ENCODE measurements around the gene GSDME.
A peak's percentile ranks its signal among the peaks of the same experiment; 100 is the strongest.

The GSDME gene

DNA sequence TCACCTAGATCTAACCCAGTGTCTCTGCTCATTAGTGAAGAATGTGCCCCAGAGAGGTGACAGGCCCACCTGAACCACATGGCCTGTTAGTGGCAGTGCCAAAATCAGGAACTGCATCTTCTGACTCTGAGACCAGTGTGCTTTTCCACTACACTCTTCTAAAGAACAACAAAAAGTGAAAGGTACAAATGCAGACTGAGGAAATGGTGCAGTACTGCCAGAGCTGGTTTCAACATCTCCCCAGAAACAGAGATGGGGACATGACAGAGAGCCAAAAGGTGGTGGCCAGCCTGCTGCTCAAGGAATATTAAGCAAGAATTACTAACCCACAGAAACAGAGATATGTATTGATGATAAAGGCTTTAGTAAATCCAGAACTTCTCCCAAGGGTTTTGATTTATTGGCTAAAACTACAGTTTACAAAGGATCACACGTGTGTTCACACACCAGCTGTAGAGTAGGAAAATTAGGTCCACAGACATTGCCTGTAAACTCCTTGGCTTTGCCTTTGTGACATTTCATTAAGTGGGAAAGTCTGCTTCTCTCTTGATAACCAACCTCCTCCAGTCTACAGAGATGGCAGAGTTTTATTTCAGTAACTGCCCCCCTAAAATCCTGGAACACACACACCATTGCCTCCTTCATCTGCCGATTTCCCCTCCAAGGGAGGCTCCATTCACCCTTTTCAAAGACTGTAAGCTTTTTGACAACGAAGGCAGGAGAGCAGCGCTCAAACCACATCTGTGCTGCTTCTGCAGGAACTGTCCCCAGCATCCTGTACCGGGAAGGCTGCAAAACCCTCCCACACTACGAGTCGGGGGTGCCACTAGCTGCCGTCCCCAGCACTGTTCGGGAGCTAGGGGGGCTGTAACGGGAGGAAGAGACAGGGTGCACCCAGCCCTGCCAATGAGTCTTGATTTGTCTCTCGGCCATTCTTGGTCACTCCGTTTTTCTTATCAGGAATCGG lies 29.8 kb downstream of the GSDME start:
- TF ChIP-seq, protein P1, sequence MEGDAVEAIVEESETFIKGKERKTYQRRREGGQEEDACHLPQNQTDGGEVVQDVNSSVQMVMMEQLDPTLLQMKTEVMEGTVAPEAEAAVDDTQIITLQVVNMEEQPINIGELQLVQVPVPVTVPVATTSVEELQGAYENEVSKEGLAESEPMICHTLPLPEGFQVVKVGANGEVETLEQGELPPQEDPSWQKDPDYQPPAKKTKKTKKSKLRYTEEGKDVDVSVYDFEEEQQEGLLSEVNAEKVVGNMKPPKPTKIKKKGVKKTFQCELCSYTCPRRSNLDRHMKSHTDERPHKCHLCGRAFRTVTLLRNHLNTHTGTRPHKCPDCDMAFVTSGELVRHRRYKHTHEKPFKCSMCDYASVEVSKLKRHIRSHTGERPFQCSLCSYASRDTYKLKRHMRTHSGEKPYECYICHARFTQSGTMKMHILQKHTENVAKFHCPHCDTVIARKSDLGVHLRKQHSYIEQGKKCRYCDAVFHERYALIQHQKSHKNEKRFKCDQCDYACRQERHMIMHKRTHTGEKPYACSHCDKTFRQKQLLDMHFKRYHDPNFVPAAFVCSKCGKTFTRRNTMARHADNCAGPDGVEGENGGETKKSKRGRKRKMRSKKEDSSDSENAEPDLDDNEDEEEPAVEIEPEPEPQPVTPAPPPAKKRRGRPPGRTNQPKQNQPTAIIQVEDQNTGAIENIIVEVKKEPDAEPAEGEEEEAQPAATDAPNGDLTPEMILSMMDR (IDR thresholded peaks at IDR 0.05): no peak
- TF ChIP-seq ZFX (IDR thresholded peaks at IDR 0.05; ENCODE audit: borderline replicate concordance): no peak
- H3K27ac ChIP-seq: no peak overlapping the region

DNA sequence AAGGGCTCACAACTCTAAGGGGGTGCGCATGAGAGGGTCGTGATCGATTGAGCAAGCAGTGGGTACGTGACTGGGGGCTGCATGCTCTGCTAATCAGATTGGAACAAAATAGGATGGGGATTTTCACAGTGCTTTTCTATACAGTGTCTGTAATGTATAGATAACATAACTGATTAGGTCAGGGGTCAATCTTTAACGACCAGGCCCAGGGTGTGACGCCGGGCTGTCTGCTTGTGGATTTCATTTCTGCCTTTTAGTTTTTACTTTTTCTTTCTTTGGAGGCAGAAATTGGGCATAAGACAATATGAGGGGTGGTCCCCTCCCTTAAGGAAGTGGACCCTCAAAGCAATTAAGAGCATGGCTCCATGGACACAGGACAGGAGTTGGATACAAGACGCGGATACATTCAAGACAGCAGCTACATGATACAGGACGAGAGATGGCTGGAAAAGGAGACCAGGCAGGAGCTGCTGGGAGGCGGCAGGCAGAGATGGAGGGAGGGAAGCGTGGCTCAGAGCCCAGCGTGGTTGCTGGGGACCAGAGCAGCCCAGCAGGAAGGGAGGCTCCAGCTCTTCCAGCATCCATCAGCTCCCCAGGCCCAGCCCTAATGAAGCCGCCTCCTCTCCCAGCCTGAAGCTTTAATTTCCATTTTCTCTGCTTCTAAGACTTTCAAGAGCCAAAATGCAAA lies 31.6 kb downstream of the GSDME start:
- TF ChIP-seq, protein P1 (IDR thresholded peaks at IDR 0.05): no peak
- no peak for TF ChIP-seq ZFX (IDR thresholded peaks at IDR 0.05; ENCODE audit: borderline replicate concordance)
- no peak overlapping the region for H3K27ac ChIP-seq

DNA sequence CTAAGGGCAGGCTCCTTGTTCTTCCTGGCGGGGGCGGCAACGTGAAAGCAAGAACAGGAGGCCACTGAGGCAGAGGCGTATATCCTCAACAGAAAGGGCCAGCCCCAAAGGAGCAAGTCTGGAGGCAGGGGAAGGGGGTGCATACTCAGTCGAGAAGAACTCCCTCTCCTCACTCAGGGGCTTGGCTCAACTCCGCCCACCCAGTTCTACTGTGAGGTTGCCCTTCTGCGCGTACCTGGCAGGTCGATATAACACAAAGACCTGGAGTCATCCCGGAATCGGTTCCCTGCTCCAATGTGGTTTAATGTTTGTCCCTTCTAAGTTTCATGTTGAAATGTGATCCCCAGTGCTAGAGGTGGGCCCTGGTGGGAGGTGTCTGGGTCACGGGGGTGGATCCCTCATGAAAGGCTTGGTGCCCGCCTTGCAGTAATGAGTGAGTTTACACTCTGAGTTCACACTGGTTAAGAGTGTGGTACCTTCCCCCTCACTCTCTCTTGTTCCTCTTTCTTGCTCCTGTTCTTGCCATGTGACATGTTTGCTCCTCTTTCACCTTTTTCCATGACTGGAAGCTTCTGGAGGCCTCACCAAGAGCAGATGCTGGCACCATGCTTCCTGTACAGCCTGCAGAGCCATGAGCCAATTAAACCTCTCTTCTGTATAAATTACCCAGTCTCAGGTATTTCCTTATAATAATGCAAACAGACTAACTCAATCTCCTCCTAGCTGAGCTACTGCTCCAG lies 32.6 kb downstream of the GSDME start:
- TF ChIP-seq, protein P1 (IDR thresholded peaks at IDR 0.05): no peak
- TF ChIP-seq ZFX (IDR thresholded peaks at IDR 0.05; ENCODE audit: borderline replicate concordance): no peak
- H3K27ac ChIP-seq: no peak overlapping the region

DNA sequence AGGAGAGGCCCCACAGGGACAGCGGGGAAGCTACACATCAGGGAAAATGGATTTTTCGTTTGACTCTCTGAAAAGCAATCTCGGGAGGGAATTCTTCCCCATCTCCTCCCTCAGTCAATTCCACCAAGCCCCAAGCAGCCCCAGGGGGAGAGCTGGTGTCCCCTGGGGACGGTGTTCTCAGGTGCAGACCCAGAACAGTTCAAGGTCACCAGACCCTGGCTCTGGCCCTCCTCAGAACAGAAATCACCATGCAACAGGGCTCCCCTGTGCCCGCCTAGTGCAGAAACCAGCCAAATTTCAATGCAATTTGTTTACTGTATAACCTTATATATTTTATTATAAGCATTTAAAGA lies 34.1 kb downstream of the GSDME start:
- no peak overlapping the region for H3K27ac ChIP-seq
- TF ChIP-seq, protein P1 (IDR thresholded peaks at IDR 0.05): no peak

DNA sequence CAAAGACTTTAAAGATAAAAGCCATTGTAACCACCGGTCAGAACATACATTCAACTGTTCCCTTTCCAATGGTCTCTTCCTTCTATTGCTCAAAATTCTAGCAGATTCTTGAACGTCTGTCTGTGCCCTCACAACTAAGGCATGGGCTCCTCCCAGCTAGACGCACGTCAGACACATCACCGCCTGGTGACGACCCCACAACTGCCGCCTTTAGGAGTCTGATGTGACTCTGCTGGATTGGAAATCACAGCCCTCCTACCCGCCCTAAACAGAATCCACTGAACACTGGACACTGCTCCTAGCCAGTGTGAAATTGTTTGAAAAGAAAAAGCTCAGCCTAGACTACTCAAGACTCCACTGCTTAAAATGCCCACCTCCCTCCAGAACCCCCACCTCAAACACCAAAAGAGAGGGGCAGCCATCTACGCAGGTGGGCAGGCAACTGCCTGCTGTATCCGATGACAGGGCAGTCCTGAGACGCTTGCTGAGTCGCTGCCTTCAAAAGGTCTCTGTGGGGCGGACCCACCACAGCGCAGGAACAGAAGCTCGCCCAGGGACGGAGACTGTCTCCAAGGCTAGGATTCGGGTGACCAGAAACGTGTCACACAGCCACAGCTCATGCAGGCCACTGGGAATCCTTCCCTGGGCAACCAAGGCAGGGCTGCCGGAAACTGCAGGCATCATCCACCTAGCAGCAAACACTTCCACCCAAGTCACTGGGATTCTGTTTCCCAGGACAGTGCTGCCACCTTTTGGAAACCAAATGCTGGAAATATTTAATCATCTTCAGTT lies 34.7 kb downstream of the GSDME start:
- no peak overlapping the region for H3K27ac ChIP-seq
- TF ChIP-seq, protein P1 (IDR thresholded peaks at IDR 0.05): peak; percentile 52
- TF ChIP-seq ZFX (IDR thresholded peaks at IDR 0.05; ENCODE audit: borderline replicate concordance): no peak

DNA sequence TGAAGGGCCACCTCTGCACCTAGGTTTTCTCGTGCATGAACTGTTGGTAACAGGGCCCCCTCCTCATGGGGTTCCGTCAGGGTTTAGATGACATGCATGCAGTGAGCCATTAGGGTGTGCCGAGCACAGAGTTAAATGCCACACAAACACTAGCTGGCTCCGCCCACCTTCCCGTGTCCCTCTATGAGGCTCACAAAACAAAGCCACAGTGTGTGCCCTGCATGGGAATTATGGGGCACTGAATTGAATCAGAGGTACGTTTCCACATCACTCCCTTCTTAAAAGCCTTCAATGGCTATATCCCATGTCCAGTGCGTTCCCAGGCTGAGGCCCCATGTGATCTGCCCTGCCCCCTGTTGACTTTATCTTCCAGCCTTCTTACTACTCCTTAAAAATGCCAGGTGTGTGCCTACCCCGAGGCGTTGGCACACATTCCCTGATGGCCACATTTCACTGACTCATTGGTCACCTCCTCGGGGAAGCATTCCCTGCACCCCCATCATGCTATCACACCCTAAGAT lies 35.7 kb downstream of the GSDME start:
- TF ChIP-seq, protein P1 (IDR thresholded peaks at IDR 0.05): peak; percentile 8; the same call in 1 of the 2 replicates
- no peak for TF ChIP-seq ZFX (IDR thresholded peaks at IDR 0.05; ENCODE audit: borderline replicate concordance)
- no peak overlapping the region for H3K27ac ChIP-seq
